ENCODE measurements around the gene TM4SF4. TPM values are rescaled to one million over a fixed set of nuclear protein-coding genes. Genes with fewer than 3 reads are reported as not detected.

Gene TM4SF4
- total and polyA plus RNA-seq, 4 donors: 184 to 230 (median 208) TPM

DNA sequence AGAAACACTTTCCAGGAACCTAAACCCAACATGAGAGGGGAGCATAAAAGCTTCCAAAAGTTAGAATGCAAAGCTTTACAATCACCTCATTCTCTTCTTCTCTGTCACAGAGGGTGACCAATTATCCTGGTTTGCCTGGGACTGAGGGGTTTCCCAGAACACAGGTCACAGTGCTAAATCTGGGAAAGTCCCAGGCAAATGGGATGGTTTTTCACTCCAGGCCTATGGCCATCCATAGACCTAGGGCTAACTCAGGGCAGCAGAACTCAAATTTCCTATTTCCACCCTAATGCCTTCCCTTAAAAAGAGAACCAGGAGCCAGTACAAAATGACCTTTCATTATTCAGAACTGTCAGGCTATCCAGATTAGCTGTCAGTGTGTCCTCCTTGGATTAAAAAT is 77.0 kb downstream of the TM4SF4 start:
- TF ChIP-seq RXRA (IDR thresholded peaks at IDR 0.05): no peak
- no peak for TF ChIP-seq RAD21 (IDR thresholded peaks at IDR 0.05)
- TF ChIP-seq HNF4G (IDR thresholded peaks at IDR 0.05): no peak
- TF ChIP-seq GABPA (IDR thresholded peaks at IDR 0.05 in 1 of 2, conservative IDR thresholded peaks at IDR 0.05 in 1 of 2): no peak
- no peak for TF ChIP-seq FOXA1 (IDR thresholded peaks at IDR 0.05)
- TF ChIP-seq, protein P1, sequence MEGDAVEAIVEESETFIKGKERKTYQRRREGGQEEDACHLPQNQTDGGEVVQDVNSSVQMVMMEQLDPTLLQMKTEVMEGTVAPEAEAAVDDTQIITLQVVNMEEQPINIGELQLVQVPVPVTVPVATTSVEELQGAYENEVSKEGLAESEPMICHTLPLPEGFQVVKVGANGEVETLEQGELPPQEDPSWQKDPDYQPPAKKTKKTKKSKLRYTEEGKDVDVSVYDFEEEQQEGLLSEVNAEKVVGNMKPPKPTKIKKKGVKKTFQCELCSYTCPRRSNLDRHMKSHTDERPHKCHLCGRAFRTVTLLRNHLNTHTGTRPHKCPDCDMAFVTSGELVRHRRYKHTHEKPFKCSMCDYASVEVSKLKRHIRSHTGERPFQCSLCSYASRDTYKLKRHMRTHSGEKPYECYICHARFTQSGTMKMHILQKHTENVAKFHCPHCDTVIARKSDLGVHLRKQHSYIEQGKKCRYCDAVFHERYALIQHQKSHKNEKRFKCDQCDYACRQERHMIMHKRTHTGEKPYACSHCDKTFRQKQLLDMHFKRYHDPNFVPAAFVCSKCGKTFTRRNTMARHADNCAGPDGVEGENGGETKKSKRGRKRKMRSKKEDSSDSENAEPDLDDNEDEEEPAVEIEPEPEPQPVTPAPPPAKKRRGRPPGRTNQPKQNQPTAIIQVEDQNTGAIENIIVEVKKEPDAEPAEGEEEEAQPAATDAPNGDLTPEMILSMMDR (IDR thresholded peaks at IDR 0.05; ENCODE audit: low read depth, low read length, missing input control): no peak
- TF ChIP-seq, protein P2, sequence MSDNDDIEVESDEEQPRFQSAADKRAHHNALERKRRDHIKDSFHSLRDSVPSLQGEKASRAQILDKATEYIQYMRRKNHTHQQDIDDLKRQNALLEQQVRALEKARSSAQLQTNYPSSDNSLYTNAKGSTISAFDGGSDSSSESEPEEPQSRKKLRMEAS (IDR thresholded peaks at IDR 0.05): no peak
- no peak for TF ChIP-seq NR2F2 (IDR thresholded peaks at IDR 0.05)
- TF ChIP-seq EGR1 (IDR thresholded peaks at IDR 0.05; ENCODE audit: low read depth in 2 of 2): no peak
- TF ChIP-seq, protein P3, sequence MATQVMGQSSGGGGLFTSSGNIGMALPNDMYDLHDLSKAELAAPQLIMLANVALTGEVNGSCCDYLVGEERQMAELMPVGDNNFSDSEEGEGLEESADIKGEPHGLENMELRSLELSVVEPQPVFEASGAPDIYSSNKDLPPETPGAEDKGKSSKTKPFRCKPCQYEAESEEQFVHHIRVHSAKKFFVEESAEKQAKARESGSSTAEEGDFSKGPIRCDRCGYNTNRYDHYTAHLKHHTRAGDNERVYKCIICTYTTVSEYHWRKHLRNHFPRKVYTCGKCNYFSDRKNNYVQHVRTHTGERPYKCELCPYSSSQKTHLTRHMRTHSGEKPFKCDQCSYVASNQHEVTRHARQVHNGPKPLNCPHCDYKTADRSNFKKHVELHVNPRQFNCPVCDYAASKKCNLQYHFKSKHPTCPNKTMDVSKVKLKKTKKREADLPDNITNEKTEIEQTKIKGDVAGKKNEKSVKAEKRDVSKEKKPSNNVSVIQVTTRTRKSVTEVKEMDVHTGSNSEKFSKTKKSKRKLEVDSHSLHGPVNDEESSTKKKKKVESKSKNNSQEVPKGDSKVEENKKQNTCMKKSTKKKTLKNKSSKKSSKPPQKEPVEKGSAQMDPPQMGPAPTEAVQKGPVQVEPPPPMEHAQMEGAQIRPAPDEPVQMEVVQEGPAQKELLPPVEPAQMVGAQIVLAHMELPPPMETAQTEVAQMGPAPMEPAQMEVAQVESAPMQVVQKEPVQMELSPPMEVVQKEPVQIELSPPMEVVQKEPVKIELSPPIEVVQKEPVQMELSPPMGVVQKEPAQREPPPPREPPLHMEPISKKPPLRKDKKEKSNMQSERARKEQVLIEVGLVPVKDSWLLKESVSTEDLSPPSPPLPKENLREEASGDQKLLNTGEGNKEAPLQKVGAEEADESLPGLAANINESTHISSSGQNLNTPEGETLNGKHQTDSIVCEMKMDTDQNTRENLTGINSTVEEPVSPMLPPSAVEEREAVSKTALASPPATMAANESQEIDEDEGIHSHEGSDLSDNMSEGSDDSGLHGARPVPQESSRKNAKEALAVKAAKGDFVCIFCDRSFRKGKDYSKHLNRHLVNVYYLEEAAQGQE (IDR thresholded peaks at IDR 0.05): no peak
- no peak for TF ChIP-seq YY1 (IDR thresholded peaks at IDR 0.05)
- TF ChIP-seq FOXA2 (IDR thresholded peaks at IDR 0.05): no peak
- H3K4me3 ChIP-seq (ENCODE audit: low read depth in 1 of 3, low read length in 3 of 3): no peak overlapping the region
- no peak overlapping the region for H3K9ac ChIP-seq (ENCODE audit: low read depth in 1 of 2, low read length in 2 of 2)
- no peaks in the 10 kb centered on the region for H3K36me3 ChIP-seq (ENCODE audit: control insufficient read depth in 4 of 4, insufficient read depth in 3 of 4, low read depth in 1 of 4, low read length in 3 of 4)
- no peak overlapping the region for H3K27ac ChIP-seq (ENCODE audit: low read depth in 1 of 2, low read length in 2 of 2)
- H3K9me3 ChIP-seq (ENCODE audit: control insufficient read depth in 4 of 4, low read length in 3 of 4): no peaks in the 10 kb centered on the region
- no peak for DNase-seq (ENCODE audit: low spot score)
- peaks cover 1 to 28% (median 22%) of the 10 kb centered on the region in 4 donors for H3K4me1 ChIP-seq (ENCODE audit: control insufficient read depth in 4 of 4, insufficient read depth in 4 of 4, low read length in 3 of 4)
- H3K27me3 ChIP-seq (ENCODE audit: control insufficient read depth in 4 of 4, insufficient read depth in 4 of 4, low read length in 3 of 4): no peaks in the 10 kb centered on the region

DNA sequence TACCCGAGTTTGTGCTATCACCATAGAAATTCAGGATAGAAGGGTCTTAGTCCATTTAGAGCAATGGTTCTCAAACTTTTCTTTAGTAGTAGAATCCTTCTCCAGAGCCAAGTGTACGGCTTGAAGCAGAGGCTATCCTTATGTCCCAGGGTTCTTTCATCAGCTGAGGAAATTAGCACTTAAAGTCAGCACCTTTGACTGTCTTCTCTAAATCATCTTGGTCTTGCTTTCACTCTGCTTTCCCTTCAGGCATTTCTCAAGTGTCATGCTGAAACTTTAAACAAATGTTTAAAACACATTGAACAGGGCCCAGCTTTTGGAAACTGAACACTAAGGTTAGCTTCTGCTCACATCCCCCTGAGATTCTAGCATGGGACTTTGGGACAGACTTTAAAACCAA is 78.2 kb downstream of the TM4SF4 start:
- WGBS: 97% methylated on average over 2 of the region's 2 CpGs
- Histone ChIP-seq H3K4me1 (ENCODE audit: control insufficient read depth in 4 of 4, insufficient read depth in 4 of 4, low read length in 3 of 4) (peaks cover 1 to 22% (median 19%) of the 10 kb centered on the region in 4 donors), H3K36me3 (ENCODE audit: control insufficient read depth in 4 of 4, insufficient read depth in 3 of 4, low read depth in 1 of 4, low read length in 3 of 4) (no peaks in the 10 kb centered on the region), H3K4me3 (ENCODE audit: low read depth in 1 of 3, low read length in 3 of 3) (no peak overlapping the region), H3K27ac (ENCODE audit: low read depth in 1 of 2, low read length in 2 of 2) (no peak overlapping the region), H3K9ac (ENCODE audit: low read depth in 1 of 2, low read length in 2 of 2) (no peak overlapping the region), H3K9me3 (ENCODE audit: control insufficient read depth in 4 of 4, low read length in 3 of 4) (no peaks in the 10 kb centered on the region), H3K27me3 (ENCODE audit: control insufficient read depth in 4 of 4, insufficient read depth in 4 of 4, low read length in 3 of 4) (no peaks in the 10 kb centered on the region)
- DNase-seq (ENCODE audit: low spot score): no peak
- no peak for TF ChIP-seq RAD21 (IDR thresholded peaks at IDR 0.05)
- no peak for TF ChIP-seq GABPA (IDR thresholded peaks at IDR 0.05 in 1 of 2, conservative IDR thresholded peaks at IDR 0.05 in 1 of 2)
- TF ChIP-seq, protein P2 (IDR thresholded peaks at IDR 0.05): no peak
- TF ChIP-seq SP1 (IDR thresholded peaks at IDR 0.05): no peak
- TF ChIP-seq HNF4G (IDR thresholded peaks at IDR 0.05): no peak

Small RNAs within 50 kb of the gene (small RNA-seq; reads per million reads assigned to genes)
- gene AC108751.2 (not detected), gene RNU6-1098P (not detected)

Other genes with a start within 250 kb of the TM4SF4 start
- gene TM4SF18, start 141.1 kb upstream of the TM4SF4 start, total RNA-seq: 10 to 100 TPM in 1 of 2 donors, 1 to 10 TPM in 1; 5.1 to 12.6 TPM
- 1 to 10 TPM; 4.9 to 7.7 TPM for gene TM4SF18, start 141.1 kb upstream of the TM4SF4 start, polyA plus RNA-seq
- 10 to 100 TPM; 21.5 to 31.5 TPM for gene TM4SF1, start 97.0 kb upstream of the TM4SF4 start, total RNA-seq
- gene TM4SF1, start 97.0 kb upstream of the TM4SF4 start, polyA plus RNA-seq: 10 to 100 TPM; 20.0 to 28.8 TPM
- 10 to 100 TPM in 1 of 2 donors, 1 to 10 TPM in 1; 4.5 to 11.8 TPM for gene WWTR1, start 183.3 kb downstream of the TM4SF4 start, total RNA-seq
- 1 to 10 TPM; 8.9 to 9.2 TPM for gene WWTR1, start 183.3 kb downstream of the TM4SF4 start, polyA plus RNA-seq

Measured in liver (tissue), 10 donors.